ENCODE data around the gene LGI2. TPM values are rescaled to one million over a fixed set of nuclear protein-coding genes. Genes with fewer than 3 reads are reported as not detected.
"Not testable (repeated sequence)": the region's sequence is repeated elsewhere in the genome, so short reads cannot be mapped to it uniquely, and the experiment has no call there.

Gene LGI2
- total RNA-seq, 1 experiment from 2014 or later: 0.43 TPM

DNA sequence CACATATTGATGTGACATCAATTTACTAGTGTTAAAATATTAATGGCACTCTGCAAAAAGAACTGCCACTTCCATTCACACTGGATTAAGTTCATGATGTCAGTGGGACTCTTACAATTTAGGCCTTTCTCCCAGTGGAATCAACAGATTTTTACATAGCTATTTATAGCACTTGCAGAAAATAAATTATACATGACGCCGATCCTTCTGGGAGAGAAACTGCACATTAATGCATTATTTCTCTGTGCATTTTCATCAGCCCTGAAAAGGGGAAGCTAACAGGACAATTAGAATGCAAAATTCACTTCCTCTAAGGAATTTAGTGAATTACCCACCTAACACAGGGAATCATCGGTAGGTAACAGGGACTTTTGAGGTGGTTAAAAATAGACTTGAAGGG is 15.7 kb downstream of the LGI2 start:
- TF ChIP-seq, protein P1, sequence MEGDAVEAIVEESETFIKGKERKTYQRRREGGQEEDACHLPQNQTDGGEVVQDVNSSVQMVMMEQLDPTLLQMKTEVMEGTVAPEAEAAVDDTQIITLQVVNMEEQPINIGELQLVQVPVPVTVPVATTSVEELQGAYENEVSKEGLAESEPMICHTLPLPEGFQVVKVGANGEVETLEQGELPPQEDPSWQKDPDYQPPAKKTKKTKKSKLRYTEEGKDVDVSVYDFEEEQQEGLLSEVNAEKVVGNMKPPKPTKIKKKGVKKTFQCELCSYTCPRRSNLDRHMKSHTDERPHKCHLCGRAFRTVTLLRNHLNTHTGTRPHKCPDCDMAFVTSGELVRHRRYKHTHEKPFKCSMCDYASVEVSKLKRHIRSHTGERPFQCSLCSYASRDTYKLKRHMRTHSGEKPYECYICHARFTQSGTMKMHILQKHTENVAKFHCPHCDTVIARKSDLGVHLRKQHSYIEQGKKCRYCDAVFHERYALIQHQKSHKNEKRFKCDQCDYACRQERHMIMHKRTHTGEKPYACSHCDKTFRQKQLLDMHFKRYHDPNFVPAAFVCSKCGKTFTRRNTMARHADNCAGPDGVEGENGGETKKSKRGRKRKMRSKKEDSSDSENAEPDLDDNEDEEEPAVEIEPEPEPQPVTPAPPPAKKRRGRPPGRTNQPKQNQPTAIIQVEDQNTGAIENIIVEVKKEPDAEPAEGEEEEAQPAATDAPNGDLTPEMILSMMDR (conservative IDR thresholded peaks at IDR 0.05; ENCODE audit: low read depth, low read length): no peak
- TF ChIP-seq EZH2 (IDR thresholded peaks at IDR 0.05; ENCODE audit: borderline replicate concordance, low read depth, low read length, poor library complexity, severe bottlenecking): no peak
- intact Hi-C loops (cut with micrococcal nuclease; ENCODE audit: unreplicated experiment): no loop called here
- H3K27ac ChIP-seq (ENCODE audit: low read depth, low read length, poor library complexity, severe bottlenecking): no peak overlapping the region

DNA sequence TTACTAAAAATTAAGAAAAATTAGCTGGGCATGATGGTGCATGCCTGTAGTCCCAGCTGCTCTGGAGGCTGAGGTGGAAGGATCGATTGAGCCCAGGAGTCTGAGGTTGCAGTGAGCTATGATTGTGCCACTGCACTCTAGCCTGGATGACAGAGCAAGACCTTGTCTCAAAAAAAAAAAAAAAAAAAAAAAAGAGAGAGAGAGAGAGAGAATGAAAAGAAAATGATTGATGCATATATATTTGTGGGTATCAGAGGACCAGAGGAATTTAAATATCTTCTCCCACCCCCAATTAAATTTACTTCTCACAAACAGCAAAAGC is 16.1 kb downstream of the LGI2 start:
- H3K9me3 ChIP-seq (ENCODE audit: low read depth, low read length, poor library complexity, severe bottlenecking); H3K4me3 ChIP-seq (ENCODE audit: low read depth, low read length, poor library complexity, severe bottlenecking); intact Hi-C loops (cut with micrococcal nuclease; ENCODE audit: unreplicated experiment); H3K27me3 ChIP-seq (replicated peaks; ENCODE audit: insufficient read depth, low read depth, low read length, poor library complexity); H3K36me3 ChIP-seq (ENCODE audit: insufficient read depth, low read length, poor library complexity, severe bottlenecking); POLR2A ChIA-PET (ENCODE audit: low non-redundant PET); BruUV-seq (replicated peaks); CTCF ChIA-PET; DNase-seq (ENCODE audit: low spot score): not testable (repeated sequence)
- peak overlapping the region; percentile 35 for H3K27ac ChIP-seq (ENCODE audit: low read depth, low read length, poor library complexity, severe bottlenecking)
- peaks cover 19% of the 10 kb centered on the region for H3K4me1 ChIP-seq (ENCODE audit: insufficient read depth, low read length, poor library complexity, severe bottlenecking)

More for the DNA sequence above, 15.7 kb downstream of the LGI2 start:
- no TSS peak for BruUV-seq (replicated peaks)
- Histone ChIP-seq H3K27me3 (replicated peaks; ENCODE audit: insufficient read depth, low read depth, low read length, poor library complexity) (no peaks in the 10 kb centered on the region), H3K4me3 (ENCODE audit: low read depth, low read length, poor library complexity, severe bottlenecking) (no peak overlapping the region), H3K36me3 (ENCODE audit: insufficient read depth, low read length, poor library complexity, severe bottlenecking) (no peaks in the 10 kb centered on the region), H3K9me3 (ENCODE audit: low read depth, low read length, poor library complexity, severe bottlenecking) (no peaks in the 10 kb centered on the region), H3K4me1 (ENCODE audit: insufficient read depth, low read length, poor library complexity, severe bottlenecking) (peaks cover 19% of the 10 kb centered on the region)
- ChIA-PET CTCF (no interaction called here), POLR2A (ENCODE audit: low non-redundant PET) (no interaction called here)
- DNase-seq (ENCODE audit: low spot score): peak; percentile 62

DNA sequence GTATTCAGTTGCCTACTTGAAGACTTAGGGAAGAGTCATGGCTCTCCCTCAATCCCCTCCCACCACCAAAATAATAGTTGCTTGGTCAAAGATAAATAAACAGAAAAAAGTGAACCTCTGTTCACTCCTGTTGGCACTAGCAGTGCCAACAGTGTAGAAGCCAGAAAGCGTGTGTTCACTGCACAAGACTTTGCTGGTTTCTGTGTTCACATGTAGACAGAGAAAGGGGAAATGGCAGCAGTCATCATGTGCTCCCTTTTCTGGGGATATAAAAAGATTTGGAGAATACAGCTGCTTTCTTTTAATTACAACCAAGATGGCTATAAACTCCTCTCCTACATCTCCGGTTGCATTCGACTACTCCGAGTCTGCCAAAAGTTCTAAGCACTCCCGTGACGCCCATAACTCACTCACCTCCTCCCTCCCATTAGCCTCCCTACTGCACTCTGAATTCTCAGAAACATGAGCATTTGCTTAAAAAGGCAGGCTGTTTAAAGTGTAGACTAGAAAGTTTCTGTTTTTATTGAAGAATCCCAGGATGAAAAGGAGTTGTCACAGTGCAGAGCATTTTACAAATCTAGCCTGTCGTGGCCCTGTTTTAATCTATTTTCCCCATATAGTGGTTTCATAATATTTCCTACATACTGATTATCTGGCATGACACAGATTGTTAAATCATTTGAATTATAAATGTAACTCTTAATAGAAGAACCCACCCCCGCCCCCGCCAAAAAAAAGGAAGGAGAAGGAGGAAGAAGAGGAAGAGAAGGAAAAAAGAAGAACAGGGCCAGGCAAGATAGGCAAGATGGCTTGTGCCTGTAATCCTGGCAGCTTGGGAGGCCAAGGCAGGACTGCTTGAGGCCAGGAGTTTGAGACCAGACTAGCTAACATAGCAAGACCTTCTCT is 16.7 kb downstream of the LGI2 start:
- intact Hi-C loops (cut with micrococcal nuclease; ENCODE audit: unreplicated experiment): no loop called here
- Histone ChIP-seq H3K27me3 (replicated peaks; ENCODE audit: insufficient read depth, low read depth, low read length, poor library complexity) (no peaks in the 10 kb centered on the region), H3K9me3 (ENCODE audit: low read depth, low read length, poor library complexity, severe bottlenecking) (no peaks in the 10 kb centered on the region), H3K36me3 (ENCODE audit: insufficient read depth, low read length, poor library complexity, severe bottlenecking) (no peaks in the 10 kb centered on the region), H3K27ac (ENCODE audit: low read depth, low read length, poor library complexity, severe bottlenecking) (peak overlapping the region; percentile 35), H3K4me3 (ENCODE audit: low read depth, low read length, poor library complexity, severe bottlenecking) (no peak overlapping the region), H3K4me1 (ENCODE audit: insufficient read depth, low read length, poor library complexity, severe bottlenecking) (peaks cover 19% of the 10 kb centered on the region)
- no peak for TF ChIP-seq EZH2 (IDR thresholded peaks at IDR 0.05; ENCODE audit: borderline replicate concordance, low read depth, low read length, poor library complexity, severe bottlenecking)
- TF ChIP-seq, protein P1 (conservative IDR thresholded peaks at IDR 0.05; ENCODE audit: low read depth, low read length): no peak
- ChIA-PET CTCF (no interaction called here), POLR2A (ENCODE audit: low non-redundant PET) (no interaction called here)
- DNase-seq (ENCODE audit: low spot score): peak; percentile 43
- BruUV-seq (replicated peaks): no TSS peak

DNA sequence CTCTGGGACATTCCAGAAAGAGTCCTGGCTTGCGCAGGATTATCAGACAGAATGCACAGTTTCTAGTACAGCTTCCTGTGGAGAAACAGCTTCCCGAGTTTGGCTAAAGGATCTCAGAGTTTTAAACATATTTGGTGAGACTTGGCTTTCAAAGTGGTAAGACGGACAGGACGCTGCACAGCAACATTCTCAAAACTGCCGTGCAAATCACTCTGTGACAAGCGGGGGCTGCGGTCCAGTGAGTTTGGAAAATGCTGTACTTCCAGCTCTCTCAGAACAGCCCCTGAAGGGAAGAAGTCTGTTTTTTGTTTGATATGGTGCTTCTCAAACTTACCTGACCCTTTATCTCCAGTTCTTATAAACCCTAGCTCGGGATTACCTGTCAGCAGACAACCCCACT is 18.1 kb downstream of the LGI2 start:
- Histone ChIP-seq H3K27ac (ENCODE audit: low read depth, low read length, poor library complexity, severe bottlenecking) (no peak overlapping the region), H3K9me3 (ENCODE audit: low read depth, low read length, poor library complexity, severe bottlenecking) (no peaks in the 10 kb centered on the region), H3K36me3 (ENCODE audit: insufficient read depth, low read length, poor library complexity, severe bottlenecking) (no peaks in the 10 kb centered on the region), H3K27me3 (replicated peaks; ENCODE audit: insufficient read depth, low read depth, low read length, poor library complexity) (no peaks in the 10 kb centered on the region), H3K4me3 (ENCODE audit: low read depth, low read length, poor library complexity, severe bottlenecking) (no peak overlapping the region), H3K4me1 (ENCODE audit: insufficient read depth, low read length, poor library complexity, severe bottlenecking) (peaks cover 19% of the 10 kb centered on the region)
- no peak for DNase-seq (ENCODE audit: low spot score)
- POLR2A ChIA-PET (ENCODE audit: low non-redundant PET): no interaction called here
- no TSS peak for BruUV-seq (replicated peaks)
- intact Hi-C loops (cut with micrococcal nuclease; ENCODE audit: unreplicated experiment): no loop called here
- TF ChIP-seq EZH2 (IDR thresholded peaks at IDR 0.05; ENCODE audit: borderline replicate concordance, low read depth, low read length, poor library complexity, severe bottlenecking): no peak
- TF ChIP-seq, protein P1 (conservative IDR thresholded peaks at IDR 0.05; ENCODE audit: low read depth, low read length): no peak
- CTCF ChIA-PET: no interaction called here

Data from A673 (cell line).